Measurements from ENCODE around the gene NAA35. TPM values are rescaled to one million over a fixed set of nuclear protein-coding genes. Genes with fewer than 3 reads are reported as not detected.
"Not testable (repeated sequence)": the region's sequence is repeated elsewhere in the genome, so short reads cannot be mapped to it uniquely, and the experiment has no call there.

Gene NAA35
- total RNA-seq, 2 donors from 2014 or later, result 25.1 to 29.0 TPM

GRCh38 chr9:85927076-85927475 is 13.9 kb upstream of the NAA35 start:
- Mint-ChIP-seq H3K27ac (no peak overlapping the region), H3K4me1 (ENCODE audit: low read depth) (peaks cover 8% of the 10 kb centered on the region), H3K36me3 (ENCODE audit: insufficient read depth in 2 of 2) (no peaks in the 10 kb centered on the region), H3K27me3 (ENCODE audit: low read depth) (peaks cover 7% of the 10 kb centered on the region), H3K4me3 (no peak overlapping the region), H3K9me3 (no peaks in the 10 kb centered on the region)
- ATAC-seq (replicated peaks in 1 of 2) (no peak), DNase-seq (no peak)

- H3K36me3 Mint-ChIP-seq (ENCODE audit: insufficient read depth in 2 of 2), result no peaks in the 10 kb centered on the region
- H3K4me1 Mint-ChIP-seq (ENCODE audit: low read depth), result peaks cover 8% of the 10 kb centered on the region
- no peaks in the 10 kb centered on the region for H3K9me3 Mint-ChIP-seq
- H3K27ac Mint-ChIP-seq, result no peak overlapping the region
- no peak for DNase-seq
- no peak overlapping the region for H3K4me3 Mint-ChIP-seq
- peaks cover 7% of the 10 kb centered on the region for H3K27me3 Mint-ChIP-seq (ENCODE audit: low read depth)
- ATAC-seq (replicated peaks in 1 of 2), result no peak
Observed at GRCh38 chr9:85931495-85931894, 9.5 kb upstream of the NAA35 start.

GRCh38 chr9:85935950-85936349 is 5.0 kb upstream of the NAA35 start:
- H3K4me3 Mint-ChIP-seq; H3K9me3 Mint-ChIP-seq; H3K36me3 Mint-ChIP-seq (ENCODE audit: insufficient read depth in 2 of 2); ATAC-seq (replicated peaks in 1 of 2); H3K27me3 Mint-ChIP-seq (ENCODE audit: low read depth); DNase-seq: not testable (repeated sequence)
- Mint-ChIP-seq H3K27ac (peak overlapping the region; percentile 76), H3K4me1 (ENCODE audit: low read depth) (peaks cover 13% of the 10 kb centered on the region)

DNA sequence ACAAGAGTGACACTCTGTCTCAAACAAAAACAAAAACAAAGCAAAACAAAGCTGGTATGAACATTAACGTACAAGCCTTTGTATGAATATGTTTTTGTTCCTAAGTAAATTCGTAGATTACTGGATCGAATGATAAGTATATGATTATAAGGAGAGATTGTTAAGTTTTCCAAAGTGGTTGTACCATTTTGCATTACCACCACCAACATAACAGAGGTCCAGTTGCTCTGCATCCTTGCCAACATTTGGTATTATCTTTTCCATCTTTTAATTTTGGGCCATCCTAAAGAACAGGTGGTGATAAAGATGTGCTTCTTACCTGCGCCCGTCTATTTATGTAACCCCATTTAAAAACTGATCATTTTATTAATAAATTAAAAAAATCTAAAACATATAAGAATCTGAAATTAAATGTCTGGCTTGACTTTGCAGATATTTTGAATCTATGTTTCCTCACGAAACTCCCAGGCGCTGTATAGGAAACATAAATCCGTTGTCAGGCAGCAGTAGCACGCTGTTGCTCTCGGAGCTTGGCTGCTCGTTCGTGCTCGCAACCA is 593 bp upstream of the NAA35 start:
- no peaks in the 10 kb centered on the region for H3K9me3 Mint-ChIP-seq
- DNase-seq, result no peak
- peaks cover under 1 to 2% of the 10 kb centered on the region in 2 donors for H3K36me3 Mint-ChIP-seq (ENCODE audit: insufficient read depth in 2 of 2)
- no peak overlapping the region for H3K4me3 Mint-ChIP-seq
- ATAC-seq (replicated peaks in 1 of 2), result no peak
- peak overlapping the region; percentile 88 for H3K27ac Mint-ChIP-seq
- peaks cover 13% of the 10 kb centered on the region for H3K4me1 Mint-ChIP-seq (ENCODE audit: low read depth)
- H3K27me3 Mint-ChIP-seq (ENCODE audit: low read depth), result no peaks in the 10 kb centered on the region

DNA sequence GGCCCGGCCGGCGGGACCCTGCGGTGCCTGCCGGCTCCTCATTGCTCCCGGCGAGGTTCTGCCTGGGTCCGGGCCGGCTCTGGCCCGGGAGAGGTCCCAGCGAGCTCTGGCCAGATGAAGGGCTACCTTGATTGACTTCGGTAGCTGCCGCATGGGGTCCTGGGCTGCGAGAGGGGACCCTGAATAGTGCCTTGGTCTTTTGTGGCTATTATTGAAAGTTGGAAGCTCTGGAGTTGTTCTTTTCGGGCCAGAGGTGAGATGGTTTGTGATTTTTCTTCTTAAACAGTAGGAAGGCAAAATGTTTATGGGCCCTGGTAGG is 635 bp downstream of the NAA35 start:
- Mint-ChIP-seq H3K4me3 (no peak overlapping the region), H3K4me1 (ENCODE audit: low read depth) (peaks cover 16% of the 10 kb centered on the region), H3K27me3 (ENCODE audit: low read depth) (no peaks in the 10 kb centered on the region), H3K9me3 (no peaks in the 10 kb centered on the region), H3K36me3 (ENCODE audit: insufficient read depth in 2 of 2) (peaks cover 3 to 9% of the 10 kb centered on the region in 2 donors), H3K27ac (peak overlapping the region; percentile 91)
- ATAC-seq (replicated peaks in 1 of 2) (no peak), DNase-seq (no peak)

GRCh38 chr9:85941966-85942912 is 1.3 kb downstream of the NAA35 start:
- peak overlapping the region; percentile 91 for H3K27ac Mint-ChIP-seq
- no peaks in the 10 kb centered on the region for H3K9me3 Mint-ChIP-seq
- no peak overlapping the region for H3K4me3 Mint-ChIP-seq
- no peak for DNase-seq
- H3K27me3 Mint-ChIP-seq (ENCODE audit: low read depth), result no peaks in the 10 kb centered on the region
- H3K4me1 Mint-ChIP-seq (ENCODE audit: low read depth), result peaks cover 20% of the 10 kb centered on the region
- peaks cover 5 to 16% of the 10 kb centered on the region in 2 donors for H3K36me3 Mint-ChIP-seq (ENCODE audit: insufficient read depth in 2 of 2)
- ATAC-seq (replicated peaks in 1 of 2), result no peak

DNA sequence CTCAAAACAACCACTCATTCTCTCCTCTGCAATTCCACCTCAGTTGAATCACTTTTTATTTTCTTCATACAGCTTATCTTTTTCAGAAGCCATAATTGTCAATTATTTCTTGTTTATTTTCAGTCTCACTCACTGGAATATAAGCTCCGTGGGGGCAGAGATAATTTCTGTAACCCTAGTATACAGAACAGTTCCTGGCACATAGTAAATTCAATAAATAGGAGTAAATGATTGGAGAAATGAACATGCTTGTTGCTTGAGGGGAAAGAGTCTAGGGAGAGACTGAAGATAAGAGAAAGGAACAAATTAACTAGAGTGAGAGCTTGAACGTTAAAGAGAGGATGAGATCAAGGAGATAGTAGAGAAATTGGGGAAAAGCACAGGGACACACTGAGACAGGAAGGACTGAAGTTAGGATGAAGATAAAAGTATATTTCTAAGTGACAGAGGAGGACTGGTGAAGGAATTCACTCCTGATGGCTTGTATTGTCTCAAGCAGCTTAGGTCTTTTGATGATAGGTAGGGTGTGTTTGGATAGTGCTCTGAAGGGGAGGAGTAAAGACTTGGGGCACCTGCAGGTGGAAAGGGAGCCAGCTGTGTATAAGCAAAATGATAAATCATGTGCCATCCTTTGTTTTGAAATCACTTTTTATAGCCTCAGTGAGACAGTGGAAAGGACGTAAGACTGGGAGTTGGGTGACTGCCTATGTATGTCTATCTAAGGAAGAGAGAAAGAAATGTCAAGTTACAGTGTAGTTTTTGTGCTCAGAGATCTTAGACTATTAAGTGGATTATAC is 2.2 kb downstream of the NAA35 start:
- no peaks in the 10 kb centered on the region for H3K27me3 Mint-ChIP-seq (ENCODE audit: low read depth)
- H3K27ac Mint-ChIP-seq, result no peak overlapping the region
- no peak overlapping the region for H3K4me3 Mint-ChIP-seq
- no peaks in the 10 kb centered on the region for H3K9me3 Mint-ChIP-seq
- no peak for DNase-seq
- no peak for ATAC-seq (replicated peaks in 1 of 2)
- H3K36me3 Mint-ChIP-seq (ENCODE audit: insufficient read depth in 2 of 2), result peaks cover 5 to 17% of the 10 kb centered on the region in 2 donors
- H3K4me1 Mint-ChIP-seq (ENCODE audit: low read depth), result peaks cover 25% of the 10 kb centered on the region

DNA sequence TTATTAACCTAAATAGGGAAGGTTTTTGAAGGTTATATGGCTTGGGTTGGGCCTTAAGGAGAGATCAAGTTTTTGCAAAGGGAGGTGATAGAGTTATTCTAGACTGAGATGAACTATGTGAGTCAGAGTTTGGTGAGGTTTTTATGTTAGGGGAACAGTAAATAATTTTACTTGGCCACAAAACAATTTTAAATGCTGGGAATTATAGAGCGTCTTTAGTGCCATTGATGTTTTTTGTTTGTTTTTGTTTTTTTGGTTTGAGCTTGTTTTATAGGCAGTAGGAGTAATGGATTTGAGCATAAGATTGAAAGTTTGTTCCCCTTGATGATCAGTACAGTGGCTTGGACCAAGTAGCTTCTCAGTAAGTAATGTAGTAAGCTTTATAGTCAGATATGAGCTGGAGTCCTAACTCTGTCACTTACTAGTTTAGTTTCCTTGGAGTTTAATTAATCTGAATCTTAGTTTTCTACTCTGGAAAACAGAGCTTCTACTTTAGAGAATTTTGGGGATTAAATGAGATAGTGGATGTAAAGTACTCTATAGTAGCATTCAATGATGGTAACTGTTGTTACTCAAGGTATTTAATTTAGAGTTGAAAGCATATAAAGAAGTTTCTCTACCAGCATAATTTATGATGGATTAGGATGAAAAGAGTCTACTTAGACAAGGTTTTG is 2.9 kb downstream of the NAA35 start:
- ATAC-seq (replicated peaks in 1 of 2), result no peak
- H3K27me3 Mint-ChIP-seq (ENCODE audit: low read depth), result no peaks in the 10 kb centered on the region
- no peak overlapping the region for H3K27ac Mint-ChIP-seq
- no peaks in the 10 kb centered on the region for H3K9me3 Mint-ChIP-seq
- no peak for DNase-seq
- H3K36me3 Mint-ChIP-seq (ENCODE audit: insufficient read depth in 2 of 2), result peaks cover 9 to 17% of the 10 kb centered on the region in 2 donors
- no peak overlapping the region for H3K4me3 Mint-ChIP-seq
- peaks cover 30% of the 10 kb centered on the region for H3K4me1 Mint-ChIP-seq (ENCODE audit: low read depth)

DNA sequence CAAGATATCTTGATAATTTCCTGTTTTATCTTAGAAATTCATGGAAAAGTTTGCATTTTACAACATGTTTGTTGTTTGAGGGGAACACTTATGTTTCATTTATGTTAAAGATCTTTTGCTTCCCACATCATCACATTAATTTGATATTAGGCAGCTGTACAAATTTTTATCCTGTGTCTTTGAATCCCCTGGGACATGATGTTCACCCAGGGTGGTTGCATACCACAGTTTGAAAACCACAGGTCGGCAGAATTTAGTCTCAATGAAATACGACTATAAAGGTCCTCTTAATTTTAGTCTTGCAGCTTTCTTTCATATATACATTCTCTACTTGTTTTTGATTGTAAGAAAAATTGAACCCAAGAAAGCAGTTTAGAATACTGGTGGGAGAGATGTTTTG is 3.7 kb downstream of the NAA35 start:
- Mint-ChIP-seq H3K27ac (no peak overlapping the region), H3K4me1 (ENCODE audit: low read depth) (peaks cover 34% of the 10 kb centered on the region)

DNA sequence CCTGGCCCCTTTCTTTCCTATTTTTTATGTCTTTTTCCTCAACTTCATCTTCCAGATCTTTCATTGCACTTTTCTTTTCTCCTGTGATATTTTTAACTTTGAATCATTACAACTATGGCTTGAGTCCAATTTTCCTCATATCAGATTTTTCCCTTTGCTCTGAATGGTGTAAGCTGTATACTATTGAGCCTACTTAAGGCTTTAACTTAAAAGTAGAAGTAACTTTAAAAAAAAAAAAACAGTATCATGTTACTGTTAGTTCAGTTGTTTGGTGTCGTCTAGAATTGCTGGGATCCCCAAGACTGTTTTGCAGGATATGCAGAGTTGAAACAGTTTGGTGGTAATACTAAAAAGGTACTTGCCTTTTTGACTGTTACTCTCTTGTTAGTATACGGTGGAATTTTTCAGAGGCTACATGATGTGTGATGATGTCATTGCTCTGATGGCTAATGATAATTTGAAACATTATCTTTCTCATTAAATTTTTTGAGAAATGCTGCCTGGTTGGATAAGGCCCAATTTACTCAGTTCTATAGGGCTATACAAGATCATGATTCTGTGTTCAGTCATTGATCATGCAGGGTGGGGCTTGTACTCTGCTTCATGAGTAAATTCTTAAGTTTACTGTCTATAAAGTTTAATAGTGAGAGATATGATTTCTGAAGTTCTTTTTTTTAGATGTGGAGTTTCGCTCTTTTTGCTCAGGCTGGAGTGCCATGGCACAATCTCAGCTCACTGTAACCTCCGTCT is 8.8 kb downstream of the NAA35 start:
- H3K27ac Mint-ChIP-seq, result peak overlapping the region; percentile 77
- peaks cover 10 to 42% of the 10 kb centered on the region in 2 donors for H3K36me3 Mint-ChIP-seq (ENCODE audit: insufficient read depth in 2 of 2)
- H3K4me3 Mint-ChIP-seq, result peak overlapping the region; percentile 8 to 70
- peaks cover 0 to 2% of the 10 kb centered on the region in 2 donors for H3K9me3 Mint-ChIP-seq
- H3K4me1 Mint-ChIP-seq (ENCODE audit: low read depth), result peaks cover 36% of the 10 kb centered on the region
- H3K27me3 Mint-ChIP-seq (ENCODE audit: low read depth), result no peaks in the 10 kb centered on the region
- DNase-seq, result no peak
- peak; percentile 20 to 71 for ATAC-seq (replicated peaks in 1 of 2)

More for the DNA sequence above, 3.7 kb downstream of the NAA35 start:
- peak overlapping the region in 1 of 2 donors; percentile 16 for H3K4me3 Mint-ChIP-seq
- DNase-seq, result no peak
- peaks cover 0 to 2% of the 10 kb centered on the region in 2 donors for H3K9me3 Mint-ChIP-seq
- H3K36me3 Mint-ChIP-seq (ENCODE audit: insufficient read depth in 2 of 2), result peaks cover 11 to 24% of the 10 kb centered on the region in 2 donors
- no peaks in the 10 kb centered on the region for H3K27me3 Mint-ChIP-seq (ENCODE audit: low read depth)
- no peak for ATAC-seq (replicated peaks in 1 of 2)

DNA sequence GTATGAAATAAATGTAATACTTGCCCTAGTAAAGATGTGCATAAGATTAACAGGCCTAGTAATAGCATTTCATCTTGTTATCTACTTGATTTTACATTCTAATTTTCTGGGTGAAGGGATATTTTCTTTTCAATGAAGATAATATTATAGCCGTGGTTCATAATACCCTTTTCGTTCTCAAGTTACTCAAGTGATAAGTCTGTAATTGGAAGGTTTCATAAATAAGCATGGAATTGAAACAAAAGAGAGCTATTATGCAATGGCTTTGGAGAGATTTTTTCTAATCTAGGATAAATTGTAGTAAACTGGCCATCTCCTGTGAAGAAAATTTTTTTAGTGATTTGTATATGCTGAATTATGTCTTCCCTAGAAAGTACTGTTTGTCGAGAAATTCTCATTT is 19.0 kb downstream of the NAA35 start:
- DNase-seq (no peak), ATAC-seq (replicated peaks in 1 of 2) (no peak)
- Mint-ChIP-seq H3K4me3 (no peak overlapping the region), H3K36me3 (ENCODE audit: insufficient read depth in 2 of 2) (peaks cover 8 to 31% of the 10 kb centered on the region in 2 donors), H3K27me3 (ENCODE audit: low read depth) (no peaks in the 10 kb centered on the region), H3K9me3 (no peaks in the 10 kb centered on the region), H3K27ac (no peak overlapping the region), H3K4me1 (ENCODE audit: low read depth) (peaks cover 6% of the 10 kb centered on the region)

- Mint-ChIP-seq H3K9me3 (no peaks in the 10 kb centered on the region), H3K27ac (no peak overlapping the region), H3K4me3 (no peak overlapping the region), H3K27me3 (ENCODE audit: low read depth) (no peaks in the 10 kb centered on the region), H3K4me1 (ENCODE audit: low read depth) (peaks cover 6% of the 10 kb centered on the region), H3K36me3 (ENCODE audit: insufficient read depth in 2 of 2) (peaks cover 10 to 33% of the 10 kb centered on the region in 2 donors)
- DNase-seq (no peak), ATAC-seq (replicated peaks in 1 of 2) (no peak)
Observed at GRCh38 chr9:85960688-85961093, 19.7 kb downstream of the NAA35 start.

Data from activated T-cell treated with anti-CD3 and anti-CD28 coated beads, Interleukin-2, amount 50 U/mL, for 72 hours (primary cell).